ENCODE results near the gene PBX3.
A peak's percentile ranks its signal among the peaks of the same experiment; 100 is the strongest.

Gene PBX3

GRCh38 chr9:125732562-125732961, 14.6 kb upstream of the PBX3 start:
- Histone ChIP-seq H2AFZ (ENCODE audit: low read length, unreplicated experiment) (no peak overlapping the region), H3K4me1 (ENCODE audit: control insufficient read depth, insufficient read depth, low read length, unreplicated experiment) (no peaks in the 10 kb centered on the region), H3K79me2 (ENCODE audit: control insufficient read depth, insufficient read depth, low read length, unreplicated experiment) (no peaks in the 10 kb centered on the region)

GRCh38 chr9:125739436-125739835, 7.7 kb upstream of the PBX3 start:
- no peaks in the 10 kb centered on the region for H3K27me3 ChIP-seq (ENCODE audit: insufficient read depth, low read length)
- no peak overlapping the region for H3K27ac ChIP-seq (ENCODE audit: low read depth, low read length)
- no peaks in the 10 kb centered on the region for H3K79me2 ChIP-seq (ENCODE audit: control insufficient read depth, insufficient read depth, low read length, unreplicated experiment)
- no peak overlapping the region for H3K4me3 ChIP-seq (ENCODE audit: low read depth, low read length)
- H2AFZ ChIP-seq (ENCODE audit: low read length, unreplicated experiment), result no peak overlapping the region
- no peaks in the 10 kb centered on the region for H3K4me1 ChIP-seq (ENCODE audit: control insufficient read depth, insufficient read depth, low read length, unreplicated experiment)
- H3K36me3 ChIP-seq (ENCODE audit: insufficient read depth, low read length), result no peaks in the 10 kb centered on the region

More at GRCh38 chr9:125732562-125732961, 14.6 kb upstream of the PBX3 start:
- H3K27ac ChIP-seq (ENCODE audit: low read depth, low read length), result no peak overlapping the region
- H3K36me3 ChIP-seq (ENCODE audit: insufficient read depth, low read length), result no peaks in the 10 kb centered on the region
- no peak overlapping the region for H3K4me3 ChIP-seq (ENCODE audit: low read depth, low read length)
- H3K27me3 ChIP-seq (ENCODE audit: insufficient read depth, low read length), result peaks cover 5% of the 10 kb centered on the region; the same call in 1 of the 2 replicates

- H3K27me3 ChIP-seq (ENCODE audit: insufficient read depth, low read length), result no peaks in the 10 kb centered on the region
- H2AFZ ChIP-seq (ENCODE audit: low read length, unreplicated experiment), result no peak overlapping the region
- H3K36me3 ChIP-seq (ENCODE audit: insufficient read depth, low read length), result no peaks in the 10 kb centered on the region
Observed at GRCh38 chr9:125742657-125743056, 4.5 kb upstream of the PBX3 start.

DNA sequence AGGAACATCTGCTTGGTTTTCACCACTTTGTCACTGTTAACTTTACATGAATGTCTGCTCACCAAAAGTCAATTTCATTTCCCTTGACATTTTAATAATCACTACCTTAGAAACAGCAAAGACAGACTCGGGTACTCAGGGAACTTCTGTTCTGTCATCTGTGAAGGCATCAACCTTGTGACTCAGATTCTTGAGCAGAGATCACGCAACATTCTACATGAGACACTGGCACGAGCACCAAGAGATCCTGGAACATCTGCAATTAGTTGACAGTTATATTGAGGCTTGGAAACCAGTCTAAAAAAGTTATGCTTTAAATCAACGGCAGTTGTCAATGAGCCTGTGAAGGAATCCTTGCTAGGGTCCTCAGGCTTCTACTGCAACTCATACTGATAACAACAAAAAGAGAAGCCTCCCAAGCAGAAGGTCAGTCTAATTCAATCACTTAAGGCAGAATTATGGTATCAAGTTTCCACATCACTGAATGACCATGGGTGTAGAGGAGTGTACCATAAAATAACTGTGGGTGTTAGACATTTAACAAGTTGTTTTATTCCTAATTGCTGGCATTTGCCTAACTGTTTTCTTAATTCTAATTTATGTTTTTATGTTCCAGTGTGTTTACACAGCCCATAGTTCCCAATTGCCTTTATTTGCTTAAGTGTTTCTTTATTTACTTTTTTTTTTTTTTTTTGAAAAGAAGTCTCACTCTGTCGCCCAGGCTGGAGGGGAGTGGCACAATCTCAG, 3.3 kb upstream of the PBX3 start:
- Histone ChIP-seq H3K27ac (ENCODE audit: low read depth, low read length) (no peak overlapping the region), H3K27me3 (ENCODE audit: insufficient read depth, low read length) (no peaks in the 10 kb centered on the region), H3K4me3 (ENCODE audit: low read depth, low read length) (no peak overlapping the region)

More at GRCh38 chr9:125742657-125743056, 4.5 kb upstream of the PBX3 start:
- Histone ChIP-seq H3K4me1 (ENCODE audit: control insufficient read depth, insufficient read depth, low read length, unreplicated experiment) (peaks cover 11% of the 10 kb centered on the region), H3K4me3 (ENCODE audit: low read depth, low read length) (no peak overlapping the region), H3K79me2 (ENCODE audit: control insufficient read depth, insufficient read depth, low read length, unreplicated experiment) (peaks cover 4% of the 10 kb centered on the region), H3K27ac (ENCODE audit: low read depth, low read length) (no peak overlapping the region)

GRCh38 chr9:125744616-125745015, 2.6 kb upstream of the PBX3 start:
- Histone ChIP-seq H3K4me1 (ENCODE audit: control insufficient read depth, insufficient read depth, low read length, unreplicated experiment) (peaks cover 12% of the 10 kb centered on the region), H3K27ac (ENCODE audit: low read depth, low read length) (no peak overlapping the region), H3K27me3 (ENCODE audit: insufficient read depth, low read length) (no peaks in the 10 kb centered on the region), H3K36me3 (ENCODE audit: insufficient read depth, low read length) (no peaks in the 10 kb centered on the region), H2AFZ (ENCODE audit: low read length, unreplicated experiment) (no peak overlapping the region), H3K4me3 (ENCODE audit: low read depth, low read length) (no peak overlapping the region), H3K79me2 (ENCODE audit: control insufficient read depth, insufficient read depth, low read length, unreplicated experiment) (peaks cover 24% of the 10 kb centered on the region)

More for the DNA sequence above, 3.3 kb upstream of the PBX3 start:
- Histone ChIP-seq H2AFZ (ENCODE audit: low read length, unreplicated experiment) (no peak overlapping the region), H3K36me3 (ENCODE audit: insufficient read depth, low read length) (no peaks in the 10 kb centered on the region), H3K4me1 (ENCODE audit: control insufficient read depth, insufficient read depth, low read length, unreplicated experiment) (peaks cover 11% of the 10 kb centered on the region), H3K79me2 (ENCODE audit: control insufficient read depth, insufficient read depth, low read length, unreplicated experiment) (peaks cover 16% of the 10 kb centered on the region)

DNA sequence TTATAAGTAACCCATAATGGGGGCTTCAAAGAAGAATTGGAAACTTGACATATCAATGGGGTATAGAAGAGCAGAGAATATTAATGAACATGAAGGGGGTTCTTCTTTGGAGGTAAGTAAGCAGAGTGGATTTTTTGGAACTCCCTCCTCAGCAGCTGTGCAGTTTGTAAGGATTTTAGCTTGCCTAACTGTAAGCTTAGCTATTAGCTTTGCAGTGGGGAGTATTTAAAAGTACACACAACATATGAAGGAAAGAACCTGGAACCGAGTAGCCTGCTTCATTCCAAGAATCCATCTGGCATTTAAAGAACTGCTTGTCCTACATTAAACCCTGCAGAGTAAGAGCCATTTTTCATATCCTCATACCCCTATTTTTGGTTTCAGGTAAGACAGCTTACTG, 2.2 kb upstream of the PBX3 start:
- no peaks in the 10 kb centered on the region for H3K27me3 ChIP-seq (ENCODE audit: insufficient read depth, low read length)
- no peaks in the 10 kb centered on the region for H3K36me3 ChIP-seq (ENCODE audit: insufficient read depth, low read length)
- H3K79me2 ChIP-seq (ENCODE audit: control insufficient read depth, insufficient read depth, low read length, unreplicated experiment), result peaks cover 28% of the 10 kb centered on the region
- H3K4me1 ChIP-seq (ENCODE audit: control insufficient read depth, insufficient read depth, low read length, unreplicated experiment), result peaks cover 16% of the 10 kb centered on the region
- H3K4me3 ChIP-seq (ENCODE audit: low read depth, low read length), result no peak overlapping the region
- H2AFZ ChIP-seq (ENCODE audit: low read length, unreplicated experiment), result no peak overlapping the region
- H3K27ac ChIP-seq (ENCODE audit: low read depth, low read length), result no peak overlapping the region

- Histone ChIP-seq H3K79me2 (ENCODE audit: control insufficient read depth, insufficient read depth, low read length, unreplicated experiment) (peaks cover 34% of the 10 kb centered on the region), H3K4me1 (ENCODE audit: control insufficient read depth, insufficient read depth, low read length, unreplicated experiment) (peaks cover 16% of the 10 kb centered on the region), H2AFZ (ENCODE audit: low read length, unreplicated experiment) (peak overlapping the region; percentile 40), H3K4me3 (ENCODE audit: low read depth, low read length) (peak overlapping the region; percentile 79), H3K36me3 (ENCODE audit: insufficient read depth, low read length) (no peaks in the 10 kb centered on the region), H3K27me3 (ENCODE audit: insufficient read depth, low read length) (no peaks in the 10 kb centered on the region), H3K27ac (ENCODE audit: low read depth, low read length) (no peak overlapping the region)
Observed at GRCh38 chr9:125745682-125746016, 1.5 kb upstream of the PBX3 start.

DNA sequence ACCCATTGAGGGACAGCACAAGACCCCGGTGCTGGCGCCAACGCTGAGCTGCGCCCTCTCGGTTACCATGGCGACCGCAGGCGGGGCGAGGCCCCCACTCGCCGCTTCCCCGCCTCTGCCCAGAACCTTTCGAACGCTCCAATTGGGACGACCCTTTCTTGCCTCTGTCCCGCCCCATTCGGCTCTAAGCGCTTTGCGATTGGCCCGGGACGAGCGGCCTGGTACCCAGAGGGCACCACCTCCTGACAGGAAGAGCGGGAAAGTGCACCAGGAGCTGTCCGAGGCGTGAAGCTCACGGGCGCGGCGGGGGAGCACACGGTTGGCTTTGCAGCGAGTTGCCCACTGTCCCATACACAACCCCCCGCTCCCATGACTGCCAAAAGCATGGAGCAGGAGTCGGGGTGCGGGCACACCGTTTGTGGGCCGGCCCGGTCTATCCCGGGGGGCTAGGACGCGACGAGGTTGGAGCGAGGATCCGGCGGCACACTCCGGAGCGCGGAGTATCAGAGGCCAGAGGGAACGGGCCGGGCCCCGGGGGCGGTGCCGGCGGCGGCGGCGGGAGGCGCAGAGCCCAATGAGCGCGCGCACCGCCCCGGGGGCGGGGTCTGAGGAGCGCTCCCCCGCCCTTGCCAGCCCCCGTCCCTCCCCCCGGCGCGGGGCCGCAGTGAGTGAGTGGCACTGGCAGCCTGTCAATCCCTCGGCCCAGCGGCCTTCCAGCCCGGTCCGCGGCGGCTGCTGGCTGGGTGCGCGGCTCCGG, 978 bp upstream of the PBX3 start:
- peak overlapping the region; percentile 74 for H3K27ac ChIP-seq (ENCODE audit: low read depth, low read length)
- H3K4me3 ChIP-seq (ENCODE audit: low read depth, low read length), result peak overlapping the region; percentile 79
- peaks cover 17% of the 10 kb centered on the region for H3K4me1 ChIP-seq (ENCODE audit: control insufficient read depth, insufficient read depth, low read length, unreplicated experiment)
- H2AFZ ChIP-seq (ENCODE audit: low read length, unreplicated experiment), result peak overlapping the region; percentile 40
- peaks cover 38% of the 10 kb centered on the region for H3K79me2 ChIP-seq (ENCODE audit: control insufficient read depth, insufficient read depth, low read length, unreplicated experiment)
- no peaks in the 10 kb centered on the region for H3K27me3 ChIP-seq (ENCODE audit: insufficient read depth, low read length)
- H3K36me3 ChIP-seq (ENCODE audit: insufficient read depth, low read length), result no peaks in the 10 kb centered on the region

- Histone ChIP-seq H3K36me3 (ENCODE audit: insufficient read depth, low read length) (no peaks in the 10 kb centered on the region), H3K4me1 (ENCODE audit: control insufficient read depth, insufficient read depth, low read length, unreplicated experiment) (peaks cover 22% of the 10 kb centered on the region), H3K79me2 (ENCODE audit: control insufficient read depth, insufficient read depth, low read length, unreplicated experiment) (peaks cover 43% of the 10 kb centered on the region), H2AFZ (ENCODE audit: low read length, unreplicated experiment) (no peak overlapping the region), H3K4me3 (ENCODE audit: low read depth, low read length) (peak overlapping the region; percentile 79), H3K27ac (ENCODE audit: low read depth, low read length) (0 out of 2 replicates have a peak overlapping the region, but pooled peaks have one; percentile 74), H3K27me3 (ENCODE audit: insufficient read depth, low read length) (no peaks in the 10 kb centered on the region)
Observed at GRCh38 chr9:125746774-125747052, 460 bp upstream of the PBX3 start.

DNA sequence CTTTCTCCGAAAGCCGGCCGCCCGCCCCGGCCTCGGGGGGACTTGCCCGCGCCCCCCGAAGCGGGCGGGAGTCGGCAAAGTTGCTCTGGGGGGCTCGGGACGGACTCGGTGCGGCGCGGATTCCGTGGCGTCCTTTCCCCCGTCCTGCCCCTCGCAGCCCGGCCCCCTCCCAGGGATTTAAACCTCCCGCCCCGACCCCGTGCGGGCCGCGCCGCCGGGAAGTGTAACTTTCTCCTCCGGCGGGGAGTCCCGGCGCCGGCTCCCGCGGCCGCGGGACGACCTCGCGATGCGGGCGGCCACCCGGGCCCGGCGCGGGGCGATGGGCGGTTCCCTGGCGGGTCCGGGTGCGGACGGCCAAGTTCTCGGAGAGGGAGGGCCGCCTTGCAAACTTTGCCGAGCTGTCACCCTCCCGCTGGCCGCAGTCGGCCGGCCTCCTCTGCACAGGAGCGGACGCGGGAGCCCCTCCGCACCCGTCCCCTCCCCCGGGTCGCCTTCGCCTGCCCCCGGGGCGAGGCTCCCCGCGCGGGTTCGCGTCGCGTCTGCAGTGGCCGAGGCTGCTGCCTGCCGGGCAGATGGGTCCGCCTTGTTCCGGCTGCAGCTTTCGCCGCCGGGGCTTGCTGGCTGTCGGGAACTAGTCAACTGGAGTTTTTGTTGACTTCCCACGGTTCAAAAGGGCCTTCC, 732 bp downstream of the PBX3 start:
- Histone ChIP-seq H2AFZ (ENCODE audit: low read length, unreplicated experiment) (peak overlapping the region; percentile 88), H3K79me2 (ENCODE audit: control insufficient read depth, insufficient read depth, low read length, unreplicated experiment) (peaks cover 50% of the 10 kb centered on the region), H3K27ac (ENCODE audit: low read depth, low read length) (peak overlapping the region; percentile 45; the same call in 1 of the 2 replicates), H3K27me3 (ENCODE audit: insufficient read depth, low read length) (no peaks in the 10 kb centered on the region), H3K4me1 (ENCODE audit: control insufficient read depth, insufficient read depth, low read length, unreplicated experiment) (peaks cover 32% of the 10 kb centered on the region), H3K4me3 (ENCODE audit: low read depth, low read length) (peak overlapping the region; percentile 90), H3K36me3 (ENCODE audit: insufficient read depth, low read length) (no peaks in the 10 kb centered on the region)
